Gastroesophageal sphincter (tissue), 4 donors: Measurements from ENCODE around the gene DGKI. TPM values are rescaled to one million over a fixed set of nuclear protein-coding genes. Genes with fewer than 3 reads are reported as not detected.
"Not testable (repeated sequence)": the region's sequence is repeated elsewhere in the genome, so short reads cannot be mapped to it uniquely, and the experiment has no call there.

Experiments used
- ATAC-seq: fragments of 150-250 bp; one replicate; pipeline ENCODE4 v1.9.1; 2016; ENCODE audit warnings: mild to moderate bottlenecking, moderate library complexity
- H3K27ac ChIP-seq, 4 donors: fragments of 200-600 bp; sonication (generic) in 3 of 4; 1 replicate in 3 of 4; 2 replicates in 1 of 4; pipeline ENCODE4 v1.5.1; 2016 to 2019
- H3K27me3 ChIP-seq: fragments of 200-600 bp; sonication (generic); one replicate; pipeline ENCODE4 v1.5.1; 2019
- H3K36me3 ChIP-seq, 2 donors: fragments of 200-600 bp; sonication (generic); one replicate each; pipeline ENCODE4 v1.5.1; 2019; ENCODE audit warnings: control low read depth in 1 of 2
- H3K4me1 ChIP-seq, 3 donors: fragments of 200-600 bp; sonication (generic); 1 replicate in 2 of 3; 2 replicates in 1 of 3; pipeline ENCODE4 v1.5.1; 2016 to 2019; ENCODE audit warnings: control low read depth in 2 of 3
- H3K4me3 ChIP-seq, 2 donors: fragments of 200-600 bp; sonication (generic); one replicate each; pipeline ENCODE4 v1.5.1; 2019; ENCODE audit warnings: mild to moderate bottlenecking in 1 of 2, moderate library complexity in 1 of 2
- H3K9me3 ChIP-seq, 3 donors: fragments of 200-600 bp; sonication (generic); one replicate each; pipeline ENCODE4 v1.5.1; 2017 to 2019; ENCODE audit warnings: control low read depth in 2 of 3
- EP300 ChIP-seq: sonication (generic); formaldehyde crosslinking; IDR thresholded peaks from one replicate; pipeline ENCODE4 v1.6.1; 2017; ENCODE audit warnings: antibody characterized with exemption, mild to moderate bottlenecking
- POLR2A ChIP-seq, 2 donors: fragments of 450-650 bp; IDR thresholded peaks; one replicate each; pipeline ENCODE4 v1.6.1; 2017; ENCODE audit warnings: antibody characterized with exemption in 2 of 2, mild to moderate bottlenecking in 2 of 2, moderate library complexity in 1 of 2
- POLR2AphosphoS5 ChIP-seq: sonication (generic); formaldehyde crosslinking; IDR thresholded peaks from one replicate; pipeline ENCODE4 v1.6.1; 2017; ENCODE audit warnings: antibody characterized with exemption
- WGBS, 2 donors: methylation state at CpG; one replicate each; pipeline ENCODE4 v1.1.5; 2018; ENCODE audit warnings: low coverage in 1 of 2; 5-methylcytosine and 5-hydroxymethylcytosine counted together
- total RNA-seq, 4 donors: library from RNA; depleted of rRNA; stranded (reverse); fragments of >200 nt; gene quantifications; one replicate each; pipeline ENCODE4 v1.1.0, GENCODE V29; 2016
- TF ChIP-seq, protein P1 (sequence below), 4 experiments: fragments of 200-600 bp in 2 of 4; fragments of 450-650 bp in 2 of 4; sonication (generic) in 1 of 4; IDR thresholded peaks; one replicate each; pipeline ENCODE4 v1.5.1; 2017 to 2019; ENCODE audit warnings: antibody characterized with exemption in 4 of 4, mild to moderate bottlenecking in 2 of 4, moderate library complexity in 2 of 4

DGKI gene
- total RNA-seq, 4 donors from 2014 or later, result 0.27 to 4.8 (median 3.2) TPM

DNA sequence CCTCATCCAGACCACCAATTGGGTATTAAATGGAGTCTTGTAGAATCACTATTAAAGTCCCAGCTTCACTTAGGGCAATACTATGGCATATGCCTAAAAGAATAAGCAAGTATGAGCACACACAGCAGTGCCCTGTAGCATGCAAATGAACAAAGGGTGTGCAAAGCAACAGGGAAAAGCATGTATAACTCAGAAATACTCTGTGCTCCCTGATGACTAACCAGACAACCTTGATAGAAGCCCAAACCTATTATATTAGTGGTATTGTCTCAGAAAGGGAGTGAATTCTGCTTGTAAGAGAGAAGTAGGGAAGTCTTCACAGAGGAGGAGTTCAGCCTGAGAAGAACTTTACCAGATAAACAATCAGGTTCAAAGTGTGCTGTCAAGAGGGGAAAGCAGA lies 131.2 kb downstream of the DGKI start:
- TF ChIP-seq EP300 (no peak), POLR2A (IDR thresholded peaks at IDR 0.05) (no peak), POLR2AphosphoS5 (no peak)
- TF ChIP-seq, protein P1, sequence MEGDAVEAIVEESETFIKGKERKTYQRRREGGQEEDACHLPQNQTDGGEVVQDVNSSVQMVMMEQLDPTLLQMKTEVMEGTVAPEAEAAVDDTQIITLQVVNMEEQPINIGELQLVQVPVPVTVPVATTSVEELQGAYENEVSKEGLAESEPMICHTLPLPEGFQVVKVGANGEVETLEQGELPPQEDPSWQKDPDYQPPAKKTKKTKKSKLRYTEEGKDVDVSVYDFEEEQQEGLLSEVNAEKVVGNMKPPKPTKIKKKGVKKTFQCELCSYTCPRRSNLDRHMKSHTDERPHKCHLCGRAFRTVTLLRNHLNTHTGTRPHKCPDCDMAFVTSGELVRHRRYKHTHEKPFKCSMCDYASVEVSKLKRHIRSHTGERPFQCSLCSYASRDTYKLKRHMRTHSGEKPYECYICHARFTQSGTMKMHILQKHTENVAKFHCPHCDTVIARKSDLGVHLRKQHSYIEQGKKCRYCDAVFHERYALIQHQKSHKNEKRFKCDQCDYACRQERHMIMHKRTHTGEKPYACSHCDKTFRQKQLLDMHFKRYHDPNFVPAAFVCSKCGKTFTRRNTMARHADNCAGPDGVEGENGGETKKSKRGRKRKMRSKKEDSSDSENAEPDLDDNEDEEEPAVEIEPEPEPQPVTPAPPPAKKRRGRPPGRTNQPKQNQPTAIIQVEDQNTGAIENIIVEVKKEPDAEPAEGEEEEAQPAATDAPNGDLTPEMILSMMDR (IDR thresholded peaks at IDR 0.05), result no peak
- H3K27me3 ChIP-seq, result no peaks in the 10 kb centered on the region
- no peaks in the 10 kb centered on the region for H3K4me1 ChIP-seq
- no peak overlapping the region for H3K4me3 ChIP-seq
- no peak overlapping the region for H3K27ac ChIP-seq
- H3K36me3 ChIP-seq, result no peaks in the 10 kb centered on the region
- H3K9me3 ChIP-seq, result no peaks in the 10 kb centered on the region
- no peak for ATAC-seq

DNA sequence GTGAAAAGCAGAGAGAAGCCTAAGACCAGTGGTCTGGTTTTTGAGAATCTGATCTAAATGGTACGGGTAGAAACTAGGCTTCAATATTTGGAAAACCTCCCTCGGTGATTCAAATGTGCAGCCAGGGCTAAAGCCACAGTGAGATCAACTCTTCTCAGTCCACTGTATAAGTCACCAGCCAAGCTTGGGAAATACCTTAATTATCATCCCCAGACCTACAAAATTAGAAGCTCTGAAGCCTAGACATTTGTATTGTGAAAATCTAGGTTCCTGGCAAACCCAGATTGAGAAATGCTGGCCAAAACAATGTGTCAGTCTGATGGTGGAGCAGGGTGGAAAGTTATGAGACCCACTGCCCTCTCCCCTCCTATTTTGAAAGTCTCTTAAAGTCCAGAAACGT lies 131.7 kb downstream of the DGKI start:
- Histone ChIP-seq H3K27ac (no peak overlapping the region), H3K36me3 (no peaks in the 10 kb centered on the region), H3K27me3 (no peaks in the 10 kb centered on the region), H3K4me3 (no peak overlapping the region), H3K4me1 (no peaks in the 10 kb centered on the region), H3K9me3 (no peaks in the 10 kb centered on the region)
- no peak for ATAC-seq
- no peak for TF ChIP-seq POLR2AphosphoS5
- TF ChIP-seq, protein P1 (IDR thresholded peaks at IDR 0.05), result no peak
- no peak for TF ChIP-seq EP300
- TF ChIP-seq POLR2A (IDR thresholded peaks at IDR 0.05), result no peak
- WGBS, 2 donors, result 86 to 87% methylated on average over 2 to 3 of the region's 3 CpGs

DNA sequence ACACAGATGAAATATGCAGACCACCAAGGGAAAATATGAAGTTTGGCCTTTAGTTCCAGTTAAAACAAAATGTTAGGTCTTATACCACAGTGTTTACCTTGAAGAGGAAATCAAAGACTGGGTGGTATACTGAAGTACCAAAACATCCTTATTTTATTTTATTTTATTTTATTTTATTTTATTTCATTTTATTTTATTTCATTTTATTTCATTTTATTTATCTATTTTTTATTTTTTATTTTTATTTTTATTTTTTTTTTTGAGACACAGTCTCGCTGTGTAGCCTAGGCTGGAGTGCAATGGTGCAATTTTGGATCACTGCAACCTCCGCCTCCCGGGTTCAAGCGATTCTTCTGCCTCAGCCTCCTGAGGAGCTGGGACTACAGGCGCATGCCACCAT lies 140.4 kb downstream of the DGKI start:
- not testable (repeated sequence) for H3K4me1 ChIP-seq, ATAC-seq, H3K4me3 ChIP-seq, H3K27ac ChIP-seq, H3K36me3 ChIP-seq, H3K27me3 ChIP-seq
- WGBS, 2 donors, result no CpG with 5 or more reads among the region's 5 CpGs
- peaks cover 0 to 32% (median 0%) of the 10 kb centered on the region in 3 donors for H3K9me3 ChIP-seq

GRCh38 chr7:137704723-137705122 lies 142.1 kb downstream of the DGKI start:
- 85 to 88% methylated on average over 1 of the region's 1 CpG for WGBS, 2 donors

DNA sequence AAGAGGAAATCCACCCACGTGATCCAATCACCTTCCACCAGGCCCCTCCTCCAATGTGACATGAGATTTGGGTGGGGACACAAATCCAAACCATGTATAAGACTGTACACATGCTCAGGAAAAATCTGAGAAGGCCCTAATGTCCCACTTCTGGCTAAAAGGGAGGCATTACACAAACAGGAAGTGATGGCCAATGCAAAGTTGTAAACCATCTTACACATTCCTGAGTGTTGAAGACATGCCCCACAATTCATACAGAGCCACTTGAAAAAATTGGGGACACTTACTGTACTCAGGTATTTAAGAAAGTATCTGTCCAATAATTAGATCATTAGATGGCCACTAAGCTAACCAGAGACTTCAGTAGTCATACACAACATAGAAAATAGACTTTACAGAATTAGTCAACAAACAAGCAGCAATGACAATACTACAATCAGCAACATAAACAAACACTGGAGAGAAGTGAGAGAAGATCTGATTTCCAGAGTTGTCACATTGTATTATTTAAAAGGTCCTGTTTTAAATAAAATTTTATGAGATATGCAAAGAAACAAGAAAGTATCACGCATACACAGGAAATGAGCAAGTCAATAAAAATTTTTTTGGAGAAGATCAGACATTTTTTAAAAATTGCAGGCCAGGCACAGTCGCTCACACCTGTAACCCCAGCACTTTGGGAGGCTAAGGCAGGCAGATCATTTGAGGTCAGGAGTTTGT lies 143.3 kb downstream of the DGKI start:
- Histone ChIP-seq H3K36me3 (no peaks in the 10 kb centered on the region), H3K4me3 (no peak overlapping the region), H3K4me1 (no peaks in the 10 kb centered on the region), H3K27me3 (no peaks in the 10 kb centered on the region), H3K9me3 (peaks cover 0 to 32% (median 0%) of the 10 kb centered on the region in 3 donors), H3K27ac (no peak overlapping the region)
- 78 to 83% methylated on average over 3 of the region's 3 CpGs for WGBS, 2 donors
- TF ChIP-seq EP300, result no peak
- TF ChIP-seq, protein P1 (IDR thresholded peaks at IDR 0.05), result no peak
- no peak for TF ChIP-seq POLR2AphosphoS5
- no peak for TF ChIP-seq POLR2A (IDR thresholded peaks at IDR 0.05)
- ATAC-seq, result no peak

More at GRCh38 chr7:137704723-137705122, 142.1 kb downstream of the DGKI start:
- no peak overlapping the region for H3K27ac ChIP-seq
- peaks cover 0 to 32% (median 0%) of the 10 kb centered on the region in 3 donors for H3K9me3 ChIP-seq
- no peaks in the 10 kb centered on the region for H3K36me3 ChIP-seq
- TF ChIP-seq, protein P1 (IDR thresholded peaks at IDR 0.05), result no peak
- no peak for TF ChIP-seq POLR2AphosphoS5
- no peak for TF ChIP-seq POLR2A (IDR thresholded peaks at IDR 0.05)
- no peak for TF ChIP-seq EP300
- no peak for ATAC-seq
- H3K4me1 ChIP-seq, result no peaks in the 10 kb centered on the region
- no peak overlapping the region for H3K4me3 ChIP-seq
- H3K27me3 ChIP-seq, result no peaks in the 10 kb centered on the region
